SK-N-MC (cell line): ENCODE measurements around the gene FAM234A.

Experiments
- EZH2 ChIP-seq: fragments of 200-600 bp; sonication (generic); IDR thresholded peaks from one replicate; pipeline ENCODE4 v1.6.1; 2017; ENCODE audit warnings: antibody characterized with exemption
- POLR2AphosphoS5 ChIP-seq: IDR thresholded peaks from 2 replicates; pipeline ENCODE4 v1.6.1; 2012; ENCODE audit warnings: mild to moderate bottlenecking, low read depth, low read length, borderline replicate concordance

GRCh38 chr16:280005-280460 lies 45.4 kb downstream of the FAM234A start:
- TF ChIP-seq POLR2AphosphoS5 (no peak), EZH2 (no peak)
